ENCODE results near the gene LDLRAD4. TPM values are rescaled to one million over a fixed set of nuclear protein-coding genes. Genes with fewer than 3 reads are reported as not detected.

The LDLRAD4 gene
- total RNA-seq, 1 donor from 2014 or later, result 20.4 TPM

DNA sequence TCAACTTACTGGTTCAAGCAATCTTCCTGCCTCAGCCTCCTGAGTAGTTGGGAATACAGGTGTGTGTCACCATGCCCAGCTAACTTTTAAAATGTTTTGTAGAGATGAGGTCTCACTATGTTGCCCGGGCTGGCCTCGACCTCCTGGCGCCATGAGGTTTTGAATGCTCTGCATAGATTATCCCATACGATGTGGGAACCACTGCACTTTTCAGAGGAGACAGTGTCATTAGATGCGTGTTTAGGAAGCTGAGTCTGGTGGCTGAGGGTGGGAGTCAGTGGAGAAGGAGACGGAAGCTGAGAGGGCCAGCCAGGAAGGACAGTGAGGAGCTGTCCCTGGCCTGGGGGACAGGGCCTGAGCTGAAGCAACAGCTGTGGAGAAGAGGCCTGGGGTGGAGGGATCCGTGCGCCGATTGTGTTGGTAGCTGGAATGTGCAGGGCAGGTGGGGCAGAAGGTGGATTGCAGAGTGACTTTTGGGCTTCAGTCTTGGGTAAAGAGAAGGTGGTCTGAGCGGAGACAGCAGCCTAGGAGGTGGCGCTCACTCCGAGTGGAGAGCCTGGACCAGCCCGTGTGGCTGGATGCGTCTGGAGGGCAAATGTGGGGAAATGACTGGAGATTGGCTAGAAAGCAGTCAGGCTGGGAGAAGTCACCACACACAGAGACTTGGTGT, 68.0 kb downstream of the LDLRAD4 start:
- H3K27me3 Mint-ChIP-seq (ENCODE audit: unreplicated experiment), result no peaks in the 10 kb centered on the region
- no peak overlapping the region for H3K27ac Mint-ChIP-seq (ENCODE audit: unreplicated experiment)
- TF ChIP-seq, protein P1, sequence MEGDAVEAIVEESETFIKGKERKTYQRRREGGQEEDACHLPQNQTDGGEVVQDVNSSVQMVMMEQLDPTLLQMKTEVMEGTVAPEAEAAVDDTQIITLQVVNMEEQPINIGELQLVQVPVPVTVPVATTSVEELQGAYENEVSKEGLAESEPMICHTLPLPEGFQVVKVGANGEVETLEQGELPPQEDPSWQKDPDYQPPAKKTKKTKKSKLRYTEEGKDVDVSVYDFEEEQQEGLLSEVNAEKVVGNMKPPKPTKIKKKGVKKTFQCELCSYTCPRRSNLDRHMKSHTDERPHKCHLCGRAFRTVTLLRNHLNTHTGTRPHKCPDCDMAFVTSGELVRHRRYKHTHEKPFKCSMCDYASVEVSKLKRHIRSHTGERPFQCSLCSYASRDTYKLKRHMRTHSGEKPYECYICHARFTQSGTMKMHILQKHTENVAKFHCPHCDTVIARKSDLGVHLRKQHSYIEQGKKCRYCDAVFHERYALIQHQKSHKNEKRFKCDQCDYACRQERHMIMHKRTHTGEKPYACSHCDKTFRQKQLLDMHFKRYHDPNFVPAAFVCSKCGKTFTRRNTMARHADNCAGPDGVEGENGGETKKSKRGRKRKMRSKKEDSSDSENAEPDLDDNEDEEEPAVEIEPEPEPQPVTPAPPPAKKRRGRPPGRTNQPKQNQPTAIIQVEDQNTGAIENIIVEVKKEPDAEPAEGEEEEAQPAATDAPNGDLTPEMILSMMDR (IDR thresholded peaks at IDR 0.05), result no peak
- no peaks in the 10 kb centered on the region for H3K9me3 Mint-ChIP-seq (ENCODE audit: unreplicated experiment)
- no peak for DNase-seq (ENCODE audit: extremely low spot score, unreplicated experiment)
- H3K4me3 Mint-ChIP-seq (ENCODE audit: unreplicated experiment), result no peak overlapping the region
- H3K4me1 Mint-ChIP-seq (ENCODE audit: unreplicated experiment), result peaks cover 5% of the 10 kb centered on the region
- no peaks in the 10 kb centered on the region for H3K36me3 Mint-ChIP-seq (ENCODE audit: unreplicated experiment)

DNA sequence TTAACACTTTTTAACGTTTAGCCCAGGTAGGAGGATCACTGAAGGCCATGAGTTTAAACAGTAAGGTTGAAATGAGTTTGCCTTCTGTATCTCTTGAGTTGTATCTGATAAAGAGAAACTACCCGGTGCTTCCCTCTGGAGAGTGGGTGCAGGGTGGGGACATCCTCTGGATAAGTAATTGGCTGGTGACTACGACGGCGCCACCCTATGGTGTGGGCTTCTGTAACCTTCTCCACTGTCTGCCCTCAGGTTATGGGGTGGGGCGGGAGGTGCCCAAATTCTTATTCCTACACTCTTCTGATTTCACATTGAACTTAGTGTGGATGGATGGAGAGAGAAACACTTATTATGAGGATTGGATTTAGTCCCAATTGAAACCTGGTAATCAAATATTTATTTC, 68.8 kb downstream of the LDLRAD4 start:
- H3K27ac Mint-ChIP-seq (ENCODE audit: unreplicated experiment), result no peak overlapping the region
- no peaks in the 10 kb centered on the region for H3K27me3 Mint-ChIP-seq (ENCODE audit: unreplicated experiment)
- DNase-seq (ENCODE audit: extremely low spot score, unreplicated experiment), result no peak
- no peak overlapping the region for H3K4me3 Mint-ChIP-seq (ENCODE audit: unreplicated experiment)
- no peaks in the 10 kb centered on the region for H3K9me3 Mint-ChIP-seq (ENCODE audit: unreplicated experiment)
- no peaks in the 10 kb centered on the region for H3K36me3 Mint-ChIP-seq (ENCODE audit: unreplicated experiment)
- peaks cover 5% of the 10 kb centered on the region for H3K4me1 Mint-ChIP-seq (ENCODE audit: unreplicated experiment)
- TF ChIP-seq, protein P1 (IDR thresholded peaks at IDR 0.05), result no peak

DNA sequence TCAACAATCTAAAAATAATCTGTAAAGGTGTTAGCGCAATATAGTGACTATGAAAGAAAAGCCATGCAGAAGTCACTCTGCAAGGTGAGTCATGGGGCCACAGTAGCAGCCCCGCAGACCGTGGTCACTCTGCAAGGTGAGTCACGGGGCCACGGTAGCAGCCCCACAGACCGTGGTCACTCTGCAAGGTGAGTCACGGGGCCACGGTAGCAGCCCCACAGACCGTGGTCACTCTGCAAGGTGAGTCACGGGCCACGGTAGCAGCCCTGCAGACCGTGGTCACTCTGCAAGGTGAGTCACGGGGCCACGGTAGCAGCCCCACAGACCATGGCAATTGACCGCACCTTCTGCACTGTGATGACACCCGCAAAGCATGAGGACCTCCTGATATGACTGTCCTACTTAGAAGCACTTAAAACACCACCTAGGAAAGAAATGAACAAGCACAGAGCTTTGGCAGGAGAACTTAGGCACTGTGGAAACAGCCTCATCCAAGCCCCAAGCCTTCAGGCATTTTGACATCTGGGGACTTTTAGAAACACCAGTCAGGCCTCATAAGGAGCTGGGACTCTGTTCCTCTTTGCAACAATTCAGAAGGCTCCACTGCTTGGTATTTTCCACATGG, 70.1 kb downstream of the LDLRAD4 start:
- no peaks in the 10 kb centered on the region for H3K36me3 Mint-ChIP-seq (ENCODE audit: unreplicated experiment)
- no peaks in the 10 kb centered on the region for H3K27me3 Mint-ChIP-seq (ENCODE audit: unreplicated experiment)
- TF ChIP-seq, protein P1 (IDR thresholded peaks at IDR 0.05), result no peak
- no peak overlapping the region for H3K27ac Mint-ChIP-seq (ENCODE audit: unreplicated experiment)
- no peaks in the 10 kb centered on the region for H3K9me3 Mint-ChIP-seq (ENCODE audit: unreplicated experiment)
- no peak overlapping the region for H3K4me3 Mint-ChIP-seq (ENCODE audit: unreplicated experiment)
- peaks cover 11% of the 10 kb centered on the region for H3K4me1 Mint-ChIP-seq (ENCODE audit: unreplicated experiment)
- no peak for DNase-seq (ENCODE audit: extremely low spot score, unreplicated experiment)

DNA sequence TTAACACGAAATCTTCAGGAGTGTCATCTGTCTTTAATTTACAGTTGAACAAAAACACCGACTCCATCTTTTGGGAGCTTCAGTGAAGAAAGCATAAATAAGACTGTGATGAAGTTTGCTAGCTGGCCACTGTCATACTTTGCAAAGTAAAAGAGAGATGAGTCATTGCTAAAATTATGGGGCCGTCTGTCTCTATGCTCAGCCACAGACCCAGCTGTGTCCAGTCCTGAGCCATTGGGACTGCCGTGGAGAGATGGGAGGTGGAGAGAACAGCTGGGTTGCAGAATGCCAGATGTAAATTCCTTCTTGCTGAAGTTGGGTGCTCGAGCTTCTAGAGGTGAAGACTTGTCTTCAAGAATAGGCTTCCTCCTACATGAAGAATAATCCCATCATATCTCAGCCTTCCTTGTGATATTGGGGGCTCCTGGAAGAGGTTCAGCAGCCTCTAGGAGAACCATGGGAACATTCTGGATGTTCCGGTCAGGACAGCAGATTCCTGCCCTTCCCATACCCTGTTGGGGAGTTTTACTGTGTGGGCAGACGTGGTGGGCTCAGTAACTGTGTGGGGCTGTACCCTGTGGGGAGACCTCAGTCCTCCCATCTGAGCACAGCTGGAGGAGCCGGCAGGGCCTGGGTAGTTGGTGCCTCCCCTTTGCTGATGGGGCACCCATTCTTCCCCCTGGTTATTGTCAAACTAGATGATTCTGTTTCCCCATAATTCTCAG, 71.1 kb downstream of the LDLRAD4 start:
- TF ChIP-seq, protein P1 (IDR thresholded peaks at IDR 0.05), result no peak
- H3K4me1 Mint-ChIP-seq (ENCODE audit: unreplicated experiment), result peaks cover 11% of the 10 kb centered on the region
- H3K27ac Mint-ChIP-seq (ENCODE audit: unreplicated experiment), result no peak overlapping the region
- H3K36me3 Mint-ChIP-seq (ENCODE audit: unreplicated experiment), result no peaks in the 10 kb centered on the region
- no peaks in the 10 kb centered on the region for H3K9me3 Mint-ChIP-seq (ENCODE audit: unreplicated experiment)
- no peaks in the 10 kb centered on the region for H3K27me3 Mint-ChIP-seq (ENCODE audit: unreplicated experiment)
- no peak for DNase-seq (ENCODE audit: extremely low spot score, unreplicated experiment)
- H3K4me3 Mint-ChIP-seq (ENCODE audit: unreplicated experiment), result no peak overlapping the region

DNA sequence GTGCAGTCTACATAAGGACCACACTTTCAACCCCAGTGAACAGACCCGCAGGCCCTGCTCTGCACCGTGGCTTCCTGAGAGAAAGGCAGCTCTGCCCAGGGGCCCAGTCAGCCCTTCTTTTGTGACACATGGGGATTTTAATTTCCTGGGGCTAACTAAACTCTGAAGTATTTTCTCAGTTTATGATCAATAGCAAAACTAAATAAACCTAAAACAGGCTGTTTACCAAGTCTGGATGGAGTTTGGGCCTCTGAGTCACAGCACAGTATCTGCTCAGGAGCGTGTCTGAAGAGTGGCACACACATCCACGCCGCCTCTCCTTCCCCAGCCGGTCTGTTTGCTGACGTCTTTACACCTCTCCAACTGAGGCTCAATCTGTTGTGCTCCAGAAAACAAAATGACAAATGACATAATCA, 72.3 kb downstream of the LDLRAD4 start:
- Mint-ChIP-seq H3K36me3 (ENCODE audit: unreplicated experiment) (no peaks in the 10 kb centered on the region), H3K27me3 (ENCODE audit: unreplicated experiment) (no peaks in the 10 kb centered on the region), H3K27ac (ENCODE audit: unreplicated experiment) (no peak overlapping the region), H3K4me1 (ENCODE audit: unreplicated experiment) (peaks cover 11% of the 10 kb centered on the region), H3K4me3 (ENCODE audit: unreplicated experiment) (no peak overlapping the region), H3K9me3 (ENCODE audit: unreplicated experiment) (no peaks in the 10 kb centered on the region)
- DNase-seq (ENCODE audit: extremely low spot score, unreplicated experiment), result no peak
- TF ChIP-seq, protein P1 (IDR thresholded peaks at IDR 0.05), result no peak
